HepG2 (cell line): ENCODE measurements around the gene HDHD3. TPM values are rescaled to one million over a fixed set of nuclear protein-coding genes. Genes with fewer than 3 reads are reported as not detected.

Source experiments
- ARHGAP35 ChIP-seq: sonication (generic); formaldehyde crosslinking; IDR thresholded peaks from 2 replicates; pipeline ENCODE4 v1.9.0; 2022; ENCODE audit warnings: mild to moderate bottlenecking, inconsistent platforms, moderate library complexity, missing genetic modification reagents, borderline replicate concordance
- FIP1L1 ChIP-seq: fragments of 200-400 bp; formaldehyde crosslinking; IDR thresholded peaks from 2 replicates; pipeline ENCODE4 v1.6.1; 2018; ENCODE audit warnings: low read depth, mild to moderate bottlenecking, low read length, moderate library complexity, borderline replicate concordance; ENCODE audit not compliant: insufficient read depth
- HCFC1 ChIP-seq: fragments of 150-350 bp; IDR thresholded peaks from 2 replicates; pipeline ENCODE4 v1.6.1; 2014; ENCODE audit warnings: low read depth, low read length
- KDM5A ChIP-seq: fragments of 200-600 bp; sonication (generic); IDR thresholded peaks from 2 replicates; pipeline ENCODE4 v1.7.0; 2018; ENCODE audit warnings: antibody characterized with exemption, mild to moderate bottlenecking, low read length, borderline replicate concordance
- KDM6A ChIP-seq: IDR thresholded peaks from 2 replicates; pipeline ENCODE4 v1.6.1; 2016; ENCODE audit warnings: low read depth
- KLF15 ChIP-seq: sonication (generic); formaldehyde crosslinking; IDR thresholded peaks from 2 replicates; pipeline ENCODE4 v1.8.1; 2023; ENCODE audit warnings: borderline replicate concordance, mild to moderate bottlenecking, inconsistent platforms, missing genetic modification reagents, mixed read lengths
- MED13 ChIP-seq: sonication (generic); formaldehyde crosslinking; IDR thresholded peaks from 2 replicates; pipeline ENCODE4 v1.5.0; 2020; ENCODE audit warnings: missing genetic modification reagents
- NKX3-1 ChIP-seq: sonication (generic); formaldehyde crosslinking; IDR thresholded peaks from 2 replicates; pipeline ENCODE4 v1.5.0; 2020; ENCODE audit warnings: missing genetic modification reagents
- NONO ChIP-seq, 2 experiments: fragments of 450-650 bp in 1 of 2; sonication (generic) in 1 of 2; formaldehyde crosslinking in 1 of 2; IDR thresholded peaks in 1 of 2; conservative IDR thresholded peaks in 1 of 2; 2 replicates each; pipeline versions ENCODE4 v1.6.1 to v1.8.0; 2017 to 2022; ENCODE audit warnings: mild to moderate bottlenecking in 1 of 2, missing genetic modification reagents in 1 of 2, moderate library complexity in 1 of 2
- POLR2AphosphoS2 ChIP-seq: IDR thresholded peaks from 2 replicates; pipeline ENCODE4 v1.6.1; 2011; ENCODE audit warnings: low read depth, low read length, improper control_type of control experiment
- POLR2AphosphoS5 ChIP-seq: IDR thresholded peaks from 2 replicates; pipeline ENCODE4 v1.6.1; 2012; ENCODE audit warnings: low read depth, low read length
- RCOR2 ChIP-seq: IDR thresholded peaks from 2 replicates; pipeline ENCODE4 v1.6.1; 2016; ENCODE audit warnings: missing biosample characterization, missing genetic modification reagents
- TRIM24 ChIP-seq: sonication (generic); formaldehyde crosslinking; IDR thresholded peaks from 2 replicates; pipeline ENCODE4 v1.8.0; 2022; ENCODE audit warnings: mild to moderate bottlenecking, missing genetic modification reagents
- YEATS4 ChIP-seq: sonication (generic); formaldehyde crosslinking; IDR thresholded peaks from 2 replicates; pipeline ENCODE4 v1.4.0; 2020; ENCODE audit warnings: missing genetic modification reagents, borderline replicate concordance
- ZNF136 ChIP-seq: sonication (generic); formaldehyde crosslinking; IDR thresholded peaks from 2 replicates; pipeline ENCODE4 v1.8.1; 2022; ENCODE audit warnings: low read depth, mild to moderate bottlenecking, moderate library complexity, missing genetic modification reagents
- ZNF232 ChIP-seq: sonication (generic); formaldehyde crosslinking; IDR thresholded peaks from 2 replicates; pipeline ENCODE4 v1.4.0; 2020; ENCODE audit warnings: missing genetic modification reagents, borderline replicate concordance
- ZNF367 ChIP-seq: sonication (generic); formaldehyde crosslinking; IDR thresholded peaks from 2 replicates; pipeline ENCODE4 v1.4.0; 2020; ENCODE audit warnings: missing genetic modification reagents, borderline replicate concordance
- ZNF383 ChIP-seq: sonication (generic); formaldehyde crosslinking; IDR thresholded peaks from 2 replicates; pipeline ENCODE4 v1.4.0; 2020; ENCODE audit warnings: missing genetic modification reagents, mild to moderate bottlenecking, borderline replicate concordance
- ZNF501 ChIP-seq: sonication (generic); formaldehyde crosslinking; IDR thresholded peaks from 2 replicates; pipeline ENCODE4 v1.5.1; 2020; ENCODE audit warnings: mild to moderate bottlenecking, moderate library complexity, missing genetic modification reagents
- ZNF746 ChIP-seq: sonication (generic); formaldehyde crosslinking; IDR thresholded peaks from 2 replicates; pipeline ENCODE4 v1.8.0; 2022; ENCODE audit warnings: mild to moderate bottlenecking, missing genetic modification reagents
- ZNF75D ChIP-seq: sonication (generic); formaldehyde crosslinking; IDR thresholded peaks from 2 replicates; pipeline ENCODE4 v1.8.1; 2023; ENCODE audit warnings: missing genetic modification reagents, mild to moderate bottlenecking, borderline replicate concordance
- polyA plus RNA-seq, 8 experiments: library from polyadenylated mRNA; depleted of rRNA in 3 of 8; stranded (reverse) in 7 of 8; unstranded in 1 of 8; fragments of >200 nt; fragmentation: Illumina TruSeq in 4 of 8; extraction: Trizol in 4 of 8; gene quantifications; 2 replicates each; pipeline versions ENCODE4 v1.2.1 to v1.2.3, GENCODE V29; 2011 to 2016; ENCODE audit warnings: low read depth in 4 of 8, missing spikeins in 1 of 8, mixed read lengths in 1 of 8; ENCODE audit not compliant: insufficient read depth in 1 of 8
- total RNA-seq, 5 experiments: library from RNA; depleted of rRNA; stranded (reverse); fragments of >200 nt; fragmentation: Illumina TruSeq; extraction: Trizol; gene quantifications; 2 replicates each; pipeline ENCODE4 v1.2.3, GENCODE V29; 2016; ENCODE audit warnings: low read depth in 1 of 5
- TF ChIP-seq, protein P1 (sequence below): sonication (generic); formaldehyde crosslinking; IDR thresholded peaks from 2 replicates; pipeline ENCODE4 v1.4.0; 2020; ENCODE audit warnings: missing genetic modification reagents
- TF ChIP-seq, protein P2 (sequence below): sonication (generic); formaldehyde crosslinking; IDR thresholded peaks from 2 replicates; pipeline ENCODE4 v1.8.0; 2022; ENCODE audit warnings: missing genetic modification reagents, mild to moderate bottlenecking, inconsistent platforms, borderline replicate concordance
- TF ChIP-seq, protein P3 (sequence below): sonication (generic); formaldehyde crosslinking; IDR thresholded peaks from 2 replicates; pipeline ENCODE4 v1.8.0; 2022; ENCODE audit warnings: mild to moderate bottlenecking, missing genetic modification reagents, borderline replicate concordance
- TF ChIP-seq, protein P4 (sequence below): sonication (generic); formaldehyde crosslinking; IDR thresholded peaks from 2 replicates; pipeline ENCODE4 v1.4.0; 2020; ENCODE audit warnings: low read depth, mild to moderate bottlenecking, missing genetic modification reagents

Gene HDHD3
- total and polyA plus RNA-seq, 2 of the 13 experiments (the other 11 are each of a cell fraction or from before 2014, with no cell fraction given): 23.1 to 38.5 TPM

DNA sequence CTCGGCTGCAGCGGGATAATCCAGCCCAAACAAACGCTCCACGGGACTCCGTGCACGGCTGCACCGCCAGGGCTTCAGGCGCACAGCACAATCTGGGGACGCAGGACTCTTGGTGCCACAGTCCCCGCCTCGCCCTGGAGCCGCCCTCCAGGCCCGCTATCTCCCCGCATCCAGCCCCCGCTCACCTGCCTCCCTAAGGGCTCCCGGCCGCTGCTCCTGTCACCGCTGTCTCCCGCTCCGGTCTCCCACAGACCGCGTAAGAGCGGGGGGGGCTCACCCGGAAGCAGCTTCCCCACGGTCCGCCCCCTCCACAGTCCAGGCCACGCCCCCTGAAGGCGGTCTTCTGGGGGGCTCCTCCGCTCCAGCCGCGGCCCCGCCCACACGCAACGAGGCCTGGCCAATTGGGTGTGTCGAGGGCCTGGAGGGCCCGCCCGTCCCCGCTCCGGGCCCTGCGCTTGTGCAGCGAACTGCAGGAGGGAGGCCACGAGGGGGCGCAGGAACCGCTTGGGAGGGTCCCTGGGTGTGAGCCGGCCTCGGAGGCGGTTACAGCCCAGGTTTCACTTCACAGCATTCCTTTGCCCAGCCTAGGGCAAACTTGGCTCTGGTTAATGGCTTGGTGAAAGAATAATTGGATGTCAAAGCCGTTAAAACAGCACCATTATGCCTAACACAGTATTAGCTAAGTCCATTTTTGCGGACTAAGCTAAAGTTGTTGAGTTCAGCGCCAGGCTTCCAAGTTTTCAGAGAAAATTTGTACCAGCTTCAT lies 24.4 kb upstream of the HDHD3 start, which contains the start of gene ALAD (continued):
- no peak for TF ChIP-seq POLR2AphosphoS2
- peak; percentile 87; the same call in 1 of the 2 replicates for TF ChIP-seq ZNF746 (CRISPR knock-in tag)
- TF ChIP-seq, protein P1, sequence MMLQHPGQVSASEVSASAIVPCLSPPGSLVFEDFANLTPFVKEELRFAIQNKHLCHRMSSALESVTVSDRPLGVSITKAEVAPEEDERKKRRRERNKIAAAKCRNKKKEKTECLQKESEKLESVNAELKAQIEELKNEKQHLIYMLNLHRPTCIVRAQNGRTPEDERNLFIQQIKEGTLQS (CRISPR knock-in tag): no peak
- peak; percentile 49; the same call in 1 of the 2 replicates for TF ChIP-seq POLR2AphosphoS5
- peak; percentile 30; the same call in 1 of the 2 replicates for TF ChIP-seq NKX3-1 (CRISPR knock-in tag)
- no peak for TF ChIP-seq ZNF383
- peak; percentile 75; the same call in 1 of the 2 replicates for TF ChIP-seq RCOR2 (CRISPR knock-in tag)
- peak; percentile 66; the same call in 1 of the 2 replicates for TF ChIP-seq ZNF232 (CRISPR knock-in tag)
- TF ChIP-seq, protein P2, sequence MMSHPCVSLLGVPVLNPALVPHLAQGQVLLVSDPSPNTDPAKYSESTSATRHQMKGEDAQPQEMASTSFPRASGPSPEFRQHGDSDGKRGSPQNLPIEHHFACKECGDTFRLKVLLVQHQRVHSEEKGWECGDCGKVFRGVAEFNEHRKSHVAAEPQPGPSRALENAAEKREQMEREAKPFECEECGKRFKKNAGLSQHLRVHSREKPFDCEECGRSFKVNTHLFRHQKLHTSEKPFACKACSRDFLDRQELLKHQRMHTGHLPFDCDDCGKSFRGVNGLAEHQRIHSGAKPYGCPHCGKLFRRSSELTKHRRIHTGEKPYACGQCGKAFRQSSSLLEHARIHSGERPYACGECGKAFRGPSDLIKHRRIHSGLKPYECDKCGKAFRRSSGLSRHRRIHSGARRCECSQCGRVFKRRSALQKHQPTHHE (CRISPR knock-in tag): peak; percentile 75; the same call in 1 of the 2 replicates
- no peak for TF ChIP-seq ZNF136 (CRISPR knock-in tag)
- no peak for TF ChIP-seq FIP1L1
- no peak for TF ChIP-seq NONO (IDR thresholded peaks at IDR 0.05)
- TF ChIP-seq NONO (CRISPR knock-in tag; conservative IDR thresholded peaks at IDR 0.05): peak; percentile 82
- peak; percentile 55; the same call in 1 of the 2 replicates for TF ChIP-seq KLF15
- TF ChIP-seq ZNF367 (CRISPR knock-in tag): no peak; the same call in 1 of the 2 replicates
- TF ChIP-seq, protein P3, sequence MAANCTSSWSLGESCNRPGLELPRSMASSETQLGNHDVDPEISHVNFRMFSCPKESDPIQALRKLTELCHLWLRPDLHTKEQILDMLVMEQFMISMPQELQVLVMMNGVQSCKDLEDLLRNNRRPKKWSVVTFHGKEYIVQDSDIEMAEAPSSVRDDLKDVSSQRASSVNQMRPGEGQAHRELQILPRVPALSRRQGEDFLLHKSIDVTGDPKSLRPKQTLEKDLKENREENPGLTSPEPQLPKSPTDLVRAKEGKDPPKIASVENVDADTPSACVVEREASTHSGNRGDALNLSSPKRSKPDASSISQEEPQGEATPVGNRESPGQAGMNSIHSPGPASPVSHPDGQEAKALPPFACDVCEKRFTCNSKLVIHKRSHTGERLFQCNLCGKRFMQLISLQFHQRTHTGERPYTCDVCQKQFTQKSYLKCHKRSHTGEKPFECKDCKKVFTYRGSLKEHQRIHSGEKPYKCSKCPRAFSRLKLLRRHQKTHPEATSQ (CRISPR knock-in tag): no peak
- no peak; the same call in 1 of the 2 replicates for TF ChIP-seq ARHGAP35
- TF ChIP-seq, protein P4, sequence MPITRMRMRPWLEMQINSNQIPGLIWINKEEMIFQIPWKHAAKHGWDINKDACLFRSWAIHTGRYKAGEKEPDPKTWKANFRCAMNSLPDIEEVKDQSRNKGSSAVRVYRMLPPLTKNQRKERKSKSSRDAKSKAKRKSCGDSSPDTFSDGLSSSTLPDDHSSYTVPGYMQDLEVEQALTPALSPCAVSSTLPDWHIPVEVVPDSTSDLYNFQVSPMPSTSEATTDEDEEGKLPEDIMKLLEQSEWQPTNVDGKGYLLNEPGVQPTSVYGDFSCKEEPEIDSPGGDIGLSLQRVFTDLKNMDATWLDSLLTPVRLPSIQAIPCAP (CRISPR knock-in tag): no peak
- peak; percentile 65; the same call in 1 of the 2 replicates for TF ChIP-seq KDM5A
- TF ChIP-seq YEATS4 (CRISPR knock-in tag): no peak
- TF ChIP-seq MED13 (CRISPR knock-in tag): 0 out of 2 replicates have a peak, but pooled peaks have one; percentile 68
- no peak for TF ChIP-seq ZNF75D (CRISPR knock-in tag)
- TF ChIP-seq ZNF501 (CRISPR knock-in tag): peak; percentile 93
- no peak for TF ChIP-seq TRIM24 (CRISPR knock-in tag)
- TF ChIP-seq KDM6A (CRISPR knock-in tag): 0 out of 2 replicates have a peak, but pooled peaks have one; percentile 38
- no peak for TF ChIP-seq HCFC1
